ENCODE results near the gene MAZ. TPM values are rescaled to one million over a fixed set of nuclear protein-coding genes. Genes with fewer than 3 reads are reported as not detected.

The MAZ gene
- total and polyA plus RNA-seq, 2 of the 13 experiments (the other 11 are each of a cell fraction or from before 2014, with no cell fraction given) = 203 to 277 TPM

DNA sequence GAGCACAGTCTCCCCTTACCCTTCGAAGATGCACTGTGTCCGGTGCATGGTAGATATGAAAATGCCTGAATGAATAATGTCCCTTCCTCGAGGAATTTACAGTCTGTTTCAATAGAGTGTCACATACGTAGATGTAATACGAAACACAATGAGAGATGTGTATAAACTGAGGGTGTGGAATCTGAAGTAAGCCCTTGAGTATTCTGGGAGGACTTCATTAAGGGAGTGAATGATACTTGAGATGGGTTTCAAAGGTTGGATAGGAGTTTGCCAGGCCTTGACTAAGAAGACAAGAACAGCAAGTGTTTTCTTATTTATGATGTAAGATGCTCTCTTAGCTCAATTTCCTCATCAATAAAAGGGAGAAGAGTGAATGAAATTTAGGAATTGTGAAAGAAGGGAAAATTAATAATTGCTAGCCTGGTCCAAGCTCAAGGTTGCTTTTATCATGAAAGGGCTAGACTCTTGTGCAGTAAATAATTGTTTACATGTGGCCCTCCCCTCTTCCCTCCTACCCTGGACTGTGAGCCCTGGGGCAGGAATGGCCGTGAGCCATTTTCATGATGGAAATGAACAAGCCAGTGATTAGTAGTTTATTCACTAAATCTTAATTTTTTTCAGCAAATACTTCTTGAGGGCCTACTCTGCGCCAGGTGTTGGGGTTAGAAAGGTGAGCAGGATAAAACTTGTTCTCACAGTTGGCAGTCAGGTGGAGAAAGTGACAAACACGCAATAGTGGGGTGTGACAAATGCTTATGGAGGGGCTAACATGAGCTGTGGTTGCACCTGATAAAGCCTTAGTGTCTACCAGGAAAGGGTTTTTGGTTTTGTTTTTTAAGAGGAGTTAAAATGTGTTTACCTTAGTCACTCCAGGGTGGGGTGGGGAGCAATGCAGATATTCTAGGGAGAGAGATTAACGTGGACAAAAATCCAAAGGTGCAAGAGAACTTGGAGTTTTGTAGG is 14.2 kb upstream of the MAZ start (continued):
- TF ChIP-seq, protein P1, sequence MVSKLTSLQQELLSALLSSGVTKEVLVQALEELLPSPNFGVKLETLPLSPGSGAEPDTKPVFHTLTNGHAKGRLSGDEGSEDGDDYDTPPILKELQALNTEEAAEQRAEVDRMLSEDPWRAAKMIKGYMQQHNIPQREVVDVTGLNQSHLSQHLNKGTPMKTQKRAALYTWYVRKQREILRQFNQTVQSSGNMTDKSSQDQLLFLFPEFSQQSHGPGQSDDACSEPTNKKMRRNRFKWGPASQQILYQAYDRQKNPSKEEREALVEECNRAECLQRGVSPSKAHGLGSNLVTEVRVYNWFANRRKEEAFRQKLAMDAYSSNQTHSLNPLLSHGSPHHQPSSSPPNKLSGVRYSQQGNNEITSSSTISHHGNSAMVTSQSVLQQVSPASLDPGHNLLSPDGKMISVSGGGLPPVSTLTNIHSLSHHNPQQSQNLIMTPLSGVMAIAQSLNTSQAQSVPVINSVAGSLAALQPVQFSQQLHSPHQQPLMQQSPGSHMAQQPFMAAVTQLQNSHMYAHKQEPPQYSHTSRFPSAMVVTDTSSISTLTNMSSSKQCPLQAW (CRISPR knock-in tag; IDR thresholded peaks at IDR 0.05) = 0 out of 2 replicates have a peak, but pooled peaks have one; percentile 15
- TF ChIP-seq FOXP1 (IDR thresholded peaks at IDR 0.05) = peak; percentile 86
- TF ChIP-seq FOXP1 (CRISPR knock-in tag; IDR thresholded peaks at IDR 0.05) = peak; percentile 88
- TF ChIP-seq, protein P2, sequence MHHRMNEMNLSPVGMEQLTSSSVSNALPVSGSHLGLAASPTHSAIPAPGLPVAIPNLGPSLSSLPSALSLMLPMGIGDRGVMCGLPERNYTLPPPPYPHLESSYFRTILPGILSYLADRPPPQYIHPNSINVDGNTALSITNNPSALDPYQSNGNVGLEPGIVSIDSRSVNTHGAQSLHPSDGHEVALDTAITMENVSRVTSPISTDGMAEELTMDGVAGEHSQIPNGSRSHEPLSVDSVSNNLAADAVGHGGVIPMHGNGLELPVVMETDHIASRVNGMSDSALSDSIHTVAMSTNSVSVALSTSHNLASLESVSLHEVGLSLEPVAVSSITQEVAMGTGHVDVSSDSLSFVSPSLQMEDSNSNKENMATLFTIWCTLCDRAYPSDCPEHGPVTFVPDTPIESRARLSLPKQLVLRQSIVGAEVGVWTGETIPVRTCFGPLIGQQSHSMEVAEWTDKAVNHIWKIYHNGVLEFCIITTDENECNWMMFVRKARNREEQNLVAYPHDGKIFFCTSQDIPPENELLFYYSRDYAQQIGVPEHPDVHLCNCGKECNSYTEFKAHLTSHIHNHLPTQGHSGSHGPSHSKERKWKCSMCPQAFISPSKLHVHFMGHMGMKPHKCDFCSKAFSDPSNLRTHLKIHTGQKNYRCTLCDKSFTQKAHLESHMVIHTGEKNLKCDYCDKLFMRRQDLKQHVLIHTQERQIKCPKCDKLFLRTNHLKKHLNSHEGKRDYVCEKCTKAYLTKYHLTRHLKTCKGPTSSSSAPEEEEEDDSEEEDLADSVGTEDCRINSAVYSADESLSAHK (CRISPR knock-in tag; IDR thresholded peaks at IDR 0.05; ENCODE audit: borderline replicate concordance) = no peak
- TF ChIP-seq GTF3A (CRISPR knock-in tag; conservative IDR thresholded peaks at IDR 0.05) = no peak
- TF ChIP-seq SMYD3 (CRISPR knock-in tag; IDR thresholded peaks at IDR 0.05) = peak; percentile 25; the same call in 1 of the 2 replicates
- peak; percentile 42 for TF ChIP-seq YY1 (IDR thresholded peaks at IDR 0.05; ENCODE audit: insufficient read depth, insufficient replicate concordance, low read depth, low read length)
- no peak for TF ChIP-seq NFRKB (IDR thresholded peaks at IDR 0.05)
- TF ChIP-seq ZNF124 (CRISPR knock-in tag; IDR thresholded peaks at IDR 0.05) = 0 out of 2 replicates have a peak, but pooled peaks have one; percentile 26
- peak; percentile 67 for TF ChIP-seq HNF4A (CRISPR knock-in tag; IDR thresholded peaks at IDR 0.05)
- peak; percentile 45; the same call in 1 of the 2 replicates for TF ChIP-seq KAT7 (CRISPR knock-in tag; IDR thresholded peaks at IDR 0.05; ENCODE audit: borderline replicate concordance)

Data from HepG2 (cell line).